IgD-negative memory B cell (primary cell): ENCODE data around the gene LHX3. TPM values are rescaled to one million over a fixed set of nuclear protein-coding genes. Genes with fewer than 3 reads are reported as not detected.

ENCODE experiments used
- H3K27ac Mint-ChIP-seq, 3 donors: one replicate each; pipeline ENCODE4 v1.8.0; 2020 to 2022; ENCODE audit warnings: mild to moderate bottlenecking in 3 of 3, mixed read lengths in 3 of 3, moderate library complexity in 1 of 3
- H3K27me3 Mint-ChIP-seq: one replicate; pipeline ENCODE4 v1.8.0; 2021; ENCODE audit warnings: mixed read lengths
- H3K36me3 Mint-ChIP-seq: one replicate; pipeline ENCODE4 v1.8.0; 2020; ENCODE audit warnings: mild to moderate bottlenecking, mixed read lengths
- H3K4me1 Mint-ChIP-seq, 3 donors: one replicate each; pipeline ENCODE4 v1.8.0; 2020 to 2022; ENCODE audit warnings: mixed read lengths in 3 of 3, mild to moderate bottlenecking in 1 of 3
- H3K4me3 Mint-ChIP-seq, 4 donors: one replicate each; pipeline ENCODE4 v1.8.0; 2020 to 2022; ENCODE audit warnings: mild to moderate bottlenecking in 4 of 4, mixed read lengths in 4 of 4, moderate library complexity in 3 of 4
- H3K9me3 Mint-ChIP-seq, 3 donors: one replicate each; pipeline ENCODE4 v1.8.0; 2020 to 2021; ENCODE audit warnings: mixed read lengths in 3 of 3, mild to moderate bottlenecking in 1 of 3
- polyA plus RNA-seq: library from polyadenylated mRNA; unstranded; fragments of 300-500 nt; fragmentation: Illumina TruSeq; gene quantifications from one replicate; pipeline ENCODE4 v1.2.3, GENCODE V29; 2021

The LHX3 gene
- polyA plus RNA-seq, result not detected

- Mint-ChIP-seq H3K36me3 (no peaks in the 10 kb centered on the region), H3K4me1 (peaks cover 2 to 12% (median 3%) of the 10 kb centered on the region in 3 donors), H3K4me3 (peak within 1 kb of the TSS in 3 of 4 donors; percentile 32 to 51 (median 42)), H3K27me3 (peaks cover 30% of the 10 kb centered on the region), H3K27ac (peak within 1 kb of the TSS; percentile 39 to 73 (median 63)), H3K9me3 (no peaks in the 10 kb centered on the region)
These were observed at the start of gene LHX3 for GRCh38 chr9:136204838-136205706. LHX3 (minus strand) TSS chr9:136205128; CDS start chr9:136205012, 116 bp downstream.

DNA sequence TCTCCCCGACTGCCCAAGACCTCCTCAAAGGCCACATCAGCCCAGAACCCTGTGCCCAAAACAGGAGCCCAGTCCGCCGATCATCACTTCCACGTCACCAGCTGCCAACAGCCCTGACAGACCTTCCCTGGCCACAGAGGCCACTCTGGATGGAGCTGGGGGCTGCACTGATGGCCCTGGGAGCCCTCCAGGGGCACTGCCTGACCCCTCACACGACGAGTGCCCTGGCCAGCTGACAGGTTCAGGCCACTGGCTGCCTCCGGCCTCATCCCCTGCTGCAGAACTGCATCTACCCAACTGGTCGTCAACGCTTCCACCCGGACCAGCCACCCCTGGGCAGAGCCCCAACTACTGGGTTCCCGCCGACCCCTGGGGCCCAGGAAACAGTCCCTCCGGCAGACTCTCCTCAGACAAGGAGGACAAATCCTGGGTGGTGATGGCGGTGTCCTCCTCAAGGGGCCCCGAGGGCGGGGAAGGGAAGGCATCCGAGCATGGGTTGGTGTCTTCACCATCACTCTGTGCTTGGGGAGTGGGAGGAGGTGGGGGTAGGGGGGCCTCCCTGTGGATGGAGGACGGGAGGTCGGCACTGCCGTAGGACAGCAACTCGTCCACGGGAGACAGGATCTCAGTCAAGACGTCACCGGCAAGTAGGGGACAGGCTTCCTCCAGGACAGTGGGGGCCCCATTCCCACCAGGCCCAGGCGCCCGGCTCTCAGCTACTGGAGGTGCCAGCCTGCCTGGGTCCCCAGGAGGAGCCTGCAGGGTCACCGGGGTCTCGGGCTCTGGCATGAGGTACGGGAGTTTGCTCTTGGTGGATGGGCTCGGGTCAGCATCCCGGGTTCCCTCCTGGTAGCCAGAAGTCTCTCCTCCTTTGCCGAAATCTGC lies 48.6 kb upstream of the LHX3 start:
- Mint-ChIP-seq H3K4me1 (peaks cover 0 to 1% (median 0%) of the 10 kb centered on the region in 3 donors), H3K27me3 (peaks cover 8% of the 10 kb centered on the region), H3K9me3 (no peaks in the 10 kb centered on the region), H3K4me3 (no peak overlapping the region), H3K36me3 (no peaks in the 10 kb centered on the region), H3K27ac (no peak overlapping the region)

DNA sequence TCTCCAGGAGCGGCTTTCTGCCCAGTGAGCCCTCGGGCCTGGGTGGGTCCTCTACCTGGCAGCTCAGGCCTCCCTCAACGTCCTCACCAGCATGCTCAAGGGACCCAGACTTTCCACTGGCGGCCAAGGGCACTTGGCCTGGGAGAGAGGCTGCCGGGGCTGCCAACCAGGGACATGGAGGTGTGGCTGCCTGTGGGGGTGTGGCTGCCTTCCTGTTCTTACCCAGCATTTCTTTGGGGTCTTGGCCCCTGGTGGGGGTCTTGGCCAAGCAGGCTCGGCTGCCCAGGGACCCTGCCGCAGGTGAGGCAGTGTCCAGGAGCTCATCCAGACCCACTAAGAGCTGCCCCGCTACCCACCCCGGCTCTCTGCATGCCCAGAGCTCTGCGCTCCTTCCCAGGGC lies 47.9 kb upstream of the LHX3 start:
- Mint-ChIP-seq H3K9me3 (no peaks in the 10 kb centered on the region), H3K4me3 (no peak overlapping the region), H3K27ac (peak overlapping the region in 1 of 3 donors; percentile 35), H3K36me3 (no peaks in the 10 kb centered on the region), H3K27me3 (peaks cover 8% of the 10 kb centered on the region), H3K4me1 (peaks cover 0 to 1% (median 0%) of the 10 kb centered on the region in 3 donors)

DNA sequence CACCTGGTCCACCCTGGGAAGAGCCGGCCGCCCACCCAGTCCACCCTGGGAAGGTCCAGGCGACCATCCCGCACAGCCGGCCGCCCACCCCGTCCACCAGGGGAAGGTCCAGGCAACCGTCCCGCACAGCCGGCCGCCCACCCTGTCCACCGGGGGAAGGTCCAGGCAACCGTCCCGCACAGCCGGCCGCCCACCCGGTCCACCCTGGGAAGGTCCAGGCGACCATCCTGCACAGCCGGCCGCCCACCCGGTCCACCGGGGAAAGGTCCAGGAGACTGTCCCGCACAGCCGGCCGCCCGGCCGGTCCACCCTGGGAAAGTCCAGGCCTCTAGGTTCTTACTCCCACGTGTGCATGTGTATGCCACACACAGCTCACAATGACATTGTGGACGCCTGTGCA lies 47.4 kb upstream of the LHX3 start:
- H3K4me1 Mint-ChIP-seq, result peaks cover 0 to 1% (median 0%) of the 10 kb centered on the region in 3 donors
- peak overlapping the region in 1 of 3 donors; percentile 35 for H3K27ac Mint-ChIP-seq
- H3K36me3 Mint-ChIP-seq, result no peaks in the 10 kb centered on the region
- H3K9me3 Mint-ChIP-seq, result no peaks in the 10 kb centered on the region
- H3K4me3 Mint-ChIP-seq, result no peak overlapping the region
- peaks cover 8% of the 10 kb centered on the region for H3K27me3 Mint-ChIP-seq

DNA sequence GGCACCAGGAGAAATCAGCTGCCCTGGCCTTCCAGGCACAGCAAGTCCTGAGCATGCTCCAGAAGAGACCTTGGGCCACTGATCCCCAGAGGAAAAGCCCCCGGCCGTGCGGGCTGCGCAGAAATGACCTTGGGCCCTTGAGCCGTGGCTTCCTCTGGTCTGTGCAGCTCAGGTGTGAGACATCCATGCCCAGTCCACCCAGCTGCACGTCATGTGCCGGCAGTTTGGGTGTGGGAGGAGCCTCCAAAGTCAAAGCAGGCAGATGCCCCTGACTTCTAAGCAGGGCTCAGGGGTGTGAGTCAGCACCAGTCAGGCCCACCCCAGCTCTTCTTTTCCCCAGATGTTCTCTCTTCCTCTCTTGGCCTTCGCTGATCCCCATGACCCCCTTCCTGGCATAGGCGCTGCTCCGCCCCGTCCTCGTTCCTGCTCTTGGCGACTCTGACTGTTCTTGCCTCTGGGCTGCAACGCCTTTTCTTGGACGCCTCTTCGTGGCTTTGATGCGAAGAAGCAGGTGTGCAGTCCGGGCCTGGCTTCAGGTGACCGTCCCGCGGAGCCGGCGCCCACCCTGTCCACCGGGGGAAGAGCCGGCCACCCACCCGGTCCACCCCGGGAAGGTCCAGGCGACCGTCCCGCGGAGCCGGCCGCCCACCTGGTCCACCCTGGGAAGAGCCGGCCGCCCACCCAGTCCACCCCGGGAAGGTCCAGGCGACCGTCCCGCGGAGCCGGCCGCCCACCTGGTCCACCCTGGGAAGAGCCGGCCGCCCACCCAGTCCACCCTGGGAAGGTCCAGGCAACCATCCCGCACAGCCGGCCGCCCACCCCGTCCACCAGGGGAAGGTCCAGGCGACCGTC lies 46.6 kb upstream of the LHX3 start:
- peaks cover 0 to 1% (median 0%) of the 10 kb centered on the region in 3 donors for H3K4me1 Mint-ChIP-seq
- no peak overlapping the region for H3K4me3 Mint-ChIP-seq
- H3K27me3 Mint-ChIP-seq, result peaks cover 6% of the 10 kb centered on the region
- no peak overlapping the region for H3K27ac Mint-ChIP-seq
- no peaks in the 10 kb centered on the region for H3K36me3 Mint-ChIP-seq
- H3K9me3 Mint-ChIP-seq, result no peaks in the 10 kb centered on the region

DNA sequence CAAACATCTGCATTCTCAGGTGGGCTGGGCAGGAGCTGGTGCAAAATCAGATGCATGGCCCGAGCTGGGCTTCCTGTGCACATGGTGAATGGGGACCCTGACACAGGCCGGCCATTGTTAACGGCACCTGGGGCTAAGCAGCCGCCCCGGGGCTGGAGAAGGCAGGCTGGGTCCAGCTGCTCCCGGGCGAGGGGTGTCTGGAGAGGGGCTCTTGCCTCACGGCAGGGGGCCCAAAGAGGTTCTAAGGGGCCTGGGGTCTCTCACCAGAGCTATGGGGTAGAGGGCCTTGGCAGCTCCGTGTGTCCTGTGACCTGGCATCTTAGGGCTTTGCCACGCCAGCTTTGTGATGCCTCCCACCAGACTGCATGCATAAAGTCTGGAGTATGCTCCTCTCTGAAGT lies 45.7 kb upstream of the LHX3 start:
- Mint-ChIP-seq H3K36me3 (no peaks in the 10 kb centered on the region), H3K27ac (peak overlapping the region in 1 of 3 donors; percentile 42), H3K4me3 (no peak overlapping the region), H3K4me1 (peaks cover 4 to 5% (median 4%) of the 10 kb centered on the region in 3 donors), H3K9me3 (no peaks in the 10 kb centered on the region), H3K27me3 (peaks cover 6% of the 10 kb centered on the region)

DNA sequence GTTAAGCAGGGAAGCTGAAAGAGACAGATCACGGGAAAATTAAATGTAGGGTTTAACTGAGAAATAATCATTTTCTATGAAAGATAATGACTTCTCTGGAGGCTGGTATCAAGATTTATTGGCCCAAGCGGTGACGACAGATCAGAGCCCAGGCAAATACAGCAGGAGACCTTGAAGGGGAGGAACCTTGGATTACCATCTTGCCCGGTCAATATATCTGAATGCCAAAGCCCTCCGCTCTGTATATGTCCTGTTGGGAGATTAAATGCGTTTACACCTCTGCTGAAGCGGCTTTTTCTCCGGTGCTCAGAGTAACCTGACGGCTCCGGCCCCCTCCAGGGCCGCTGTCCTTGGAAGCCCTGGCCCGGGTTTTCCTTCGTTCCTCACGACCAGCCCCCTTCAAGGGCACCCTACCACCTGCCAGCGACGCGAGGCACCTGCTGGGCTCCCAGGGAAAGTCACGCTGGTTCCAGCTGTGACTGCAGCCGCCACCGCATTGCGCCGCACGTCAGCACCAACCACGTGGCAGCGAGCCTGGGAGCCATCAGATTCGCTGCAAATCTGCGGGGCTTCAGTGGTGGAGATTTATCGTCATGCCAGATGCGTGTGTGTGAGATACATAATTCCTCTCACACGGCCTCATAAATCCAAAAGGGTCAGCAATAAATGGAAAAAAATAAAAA lies 45.1 kb upstream of the LHX3 start:
- no peaks in the 10 kb centered on the region for H3K36me3 Mint-ChIP-seq
- H3K4me3 Mint-ChIP-seq, result no peak overlapping the region
- peak overlapping the region in 2 of 3 donors; percentile 42 to 43 for H3K27ac Mint-ChIP-seq
- peaks cover 4 to 5% (median 4%) of the 10 kb centered on the region in 3 donors for H3K4me1 Mint-ChIP-seq
- peaks cover 3% of the 10 kb centered on the region for H3K27me3 Mint-ChIP-seq
- H3K9me3 Mint-ChIP-seq, result no peaks in the 10 kb centered on the region

DNA sequence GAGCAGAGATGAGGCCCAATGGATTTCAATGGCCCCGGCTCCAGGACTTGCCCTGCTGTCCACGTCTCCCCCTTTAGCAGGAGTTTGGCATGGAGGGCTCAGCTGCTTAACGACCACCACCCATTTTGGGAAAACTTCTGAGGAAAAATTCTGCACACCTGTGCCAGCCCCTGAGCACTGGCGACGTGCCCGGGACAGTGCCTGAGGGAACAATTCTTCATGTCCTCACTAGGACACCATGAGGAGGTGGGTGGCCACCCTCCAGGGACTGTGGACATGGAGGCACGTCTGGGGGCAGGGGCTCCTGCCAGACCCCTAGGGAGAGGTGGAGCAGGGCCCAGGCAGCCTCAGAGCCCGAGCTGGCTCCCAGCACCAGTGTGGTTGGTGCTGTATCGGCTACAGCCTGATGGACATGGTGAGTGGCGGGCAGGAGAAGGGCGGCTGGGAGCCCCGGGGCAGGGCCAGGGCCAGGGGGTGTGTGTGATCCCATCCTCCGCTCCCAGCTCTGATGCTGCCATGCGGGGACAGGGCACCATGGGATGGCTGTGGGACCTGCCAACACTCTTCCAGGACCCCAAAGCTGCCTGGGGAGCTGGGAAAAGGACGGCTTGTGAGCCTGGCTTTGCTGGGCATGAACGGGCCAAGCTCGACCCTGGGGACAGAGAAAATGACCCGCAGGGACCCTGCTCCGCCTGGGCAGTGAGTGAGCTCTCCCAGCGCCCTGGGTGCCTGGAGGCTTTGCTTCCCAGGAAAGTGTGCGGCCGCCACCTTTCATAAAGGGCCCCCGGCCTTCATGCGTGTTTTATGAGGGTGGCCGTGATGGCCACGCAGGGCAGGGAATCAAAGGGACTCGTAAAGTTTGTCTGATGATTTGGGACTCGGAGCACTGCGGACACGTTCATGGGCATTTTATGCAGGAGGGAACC lies 44.3 kb upstream of the LHX3 start:
- Mint-ChIP-seq H3K27ac (peak overlapping the region in 1 of 3 donors; percentile 42), H3K9me3 (no peaks in the 10 kb centered on the region), H3K4me1 (peaks cover 11 to 13% (median 11%) of the 10 kb centered on the region in 3 donors), H3K4me3 (no peak overlapping the region), H3K27me3 (peaks cover 3% of the 10 kb centered on the region), H3K36me3 (no peaks in the 10 kb centered on the region)

- H3K4me1 Mint-ChIP-seq, result peaks cover 22 to 24% (median 22%) of the 10 kb centered on the region in 3 donors
- peak overlapping the region in 2 of 4 donors; percentile 15 to 27 for H3K4me3 Mint-ChIP-seq
- H3K27ac Mint-ChIP-seq, result peak overlapping the region in 2 of 3 donors; percentile 57 to 80
These were observed 43.2 kb upstream of the LHX3 start for GRCh38 chr9:136247947-136248637.

GRCh38 chr9:136247551-136247916 lies 42.6 kb upstream of the LHX3 start:
- Mint-ChIP-seq H3K4me1 (peaks cover 27 to 29% (median 28%) of the 10 kb centered on the region in 3 donors), H3K36me3 (no peaks in the 10 kb centered on the region), H3K27me3 (no peaks in the 10 kb centered on the region), H3K9me3 (no peaks in the 10 kb centered on the region), H3K4me3 (peak overlapping the region in 1 of 4 donors; percentile 85), H3K27ac (peak overlapping the region in 1 of 3 donors; percentile 80)

More at GRCh38 chr9:136247947-136248637, 43.2 kb upstream of the LHX3 start:
- Mint-ChIP-seq H3K9me3 (no peaks in the 10 kb centered on the region), H3K27me3 (no peaks in the 10 kb centered on the region), H3K36me3 (no peaks in the 10 kb centered on the region)

GRCh38 chr9:136246849-136247550 lies 42.1 kb upstream of the LHX3 start:
- H3K4me3 Mint-ChIP-seq, result peak overlapping the region in 2 of 4 donors; percentile 79 to 85
- H3K4me1 Mint-ChIP-seq, result peaks cover 30 to 33% (median 31%) of the 10 kb centered on the region in 3 donors
- H3K27ac Mint-ChIP-seq, result peak overlapping the region in 2 of 3 donors; percentile 76 to 80
- H3K36me3 Mint-ChIP-seq, result no peaks in the 10 kb centered on the region
- no peaks in the 10 kb centered on the region for H3K9me3 Mint-ChIP-seq
- no peaks in the 10 kb centered on the region for H3K27me3 Mint-ChIP-seq
